ENCODE measurements around the gene DLGAP3. TPM values are rescaled to one million over a fixed set of nuclear protein-coding genes. Genes with fewer than 3 reads are reported as not detected.

DLGAP3 gene
- total RNA-seq, 1 experiment from 2014 or later = 7.3 TPM

- Histone ChIP-seq H2AK5ac (ENCODE audit: insufficient read length, low read length) (no peak overlapping the region), H3K4me2 (ENCODE audit: insufficient read depth, insufficient read length, low read length) (no peak overlapping the region), H3K23ac (ENCODE audit: insufficient read length, low read depth, low read length) (no peak overlapping the region), H3K14ac (ENCODE audit: insufficient read depth, low read length) (no peak overlapping the region), H3K79me1 (ENCODE audit: insufficient read depth, low read depth, low read length, poor library complexity, severe bottlenecking) (no peaks in the 10 kb centered on the region), H2AFZ (ENCODE audit: low read length) (no peak overlapping the region), H2BK120ac (ENCODE audit: low read depth, low read length, poor library complexity, severe bottlenecking) (no peak overlapping the region), H4K5ac (ENCODE audit: insufficient read length, low read depth, low read length) (no peak overlapping the region), H3K27ac (ENCODE audit: insufficient read length, low read depth, low read length) (no peak overlapping the region), H3K18ac (ENCODE audit: insufficient read length, low read depth, low read length) (no peak overlapping the region), H2BK20ac (ENCODE audit: low read depth, low read length, poor library complexity, severe bottlenecking) (no peak overlapping the region), H3K79me2 (ENCODE audit: insufficient read depth, low read length) (no peaks in the 10 kb centered on the region), H2BK15ac (ENCODE audit: low read depth, low read length) (no peak overlapping the region), H4K8ac (replicated peaks; ENCODE audit: insufficient read length, low read depth, low read length) (no peak overlapping the region), H3K27me3 (ENCODE audit: insufficient read depth, low read length) (no peaks in the 10 kb centered on the region), H2BK5ac (ENCODE audit: insufficient read length, low read length) (no peak overlapping the region), H3K23me2 (ENCODE audit: insufficient read length, low read depth, low read length, poor library complexity, severe bottlenecking) (no peaks in the 10 kb centered on the region), H3T11ph (ENCODE audit: low read length) (no peak overlapping the region), H4K20me1 (ENCODE audit: control insufficient read depth, insufficient read depth, insufficient read length) (no peaks in the 10 kb centered on the region), H3K9ac (ENCODE audit: extremely low read depth, insufficient read length, low read length) (no peak overlapping the region), H3K4ac (ENCODE audit: low read depth, low read length) (no peak overlapping the region), H3K9me3 (ENCODE audit: control insufficient read depth, low read depth, low read length) (no peaks in the 10 kb centered on the region), H2BK12ac (ENCODE audit: insufficient read length, low read depth, low read length) (no peak overlapping the region), H3K4me1 (ENCODE audit: insufficient read depth, low read length) (no peaks in the 10 kb centered on the region), H3K56ac (ENCODE audit: insufficient read length, low read depth, low read length) (no peak overlapping the region), H4K91ac (ENCODE audit: insufficient read length, low read depth, low read length) (no peak overlapping the region)
- Mint-ChIP-seq H3K27ac (no peak overlapping the region), H3K4me1 (peaks cover 6 to 15% of the 10 kb centered on the region in 2 experiments), H3K4me3 (no peak overlapping the region), H3K36me3 (ENCODE audit: insufficient read depth in 1 of 3, low read depth in 3 of 3) (no peaks in the 10 kb centered on the region), H3K9me3 (no peaks in the 10 kb centered on the region), H3K27me3 (ENCODE audit: low read depth) (peaks cover 8% of the 10 kb centered on the region)
- WGBS (ENCODE audit: extremely low coverage, insufficient read length, low lambda C conversion rate) = no CpG with 5 or more reads among the region's 2 CpGs
- no peak for DNase-seq
- no peak for TF ChIP-seq CTCF (conservative IDR thresholded peaks at IDR 0.05)
These were observed 14.5 kb downstream of the DLGAP3 start for GRCh38 chr1:34914958-34915357.
